ENCODE measurements around the gene USP1. TPM values are rescaled to one million over a fixed set of nuclear protein-coding genes. Genes with fewer than 3 reads are reported as not detected.

USP1 gene
- polyA plus RNA-seq, 1 donor (not counting 4 experiments of a cell fraction or from before 2014, with no cell fraction given), result 12.0 TPM

- H3K27ac ChIP-seq (ENCODE audit: control insufficient read depth, insufficient read depth, low read length), result no peak overlapping the region
- H2AFZ ChIP-seq (ENCODE audit: control insufficient read depth, low read length), result no peak overlapping the region
- peak overlapping the region; percentile 17 for H3K4me2 ChIP-seq (ENCODE audit: control insufficient read depth, extremely low read depth, insufficient read depth, low read depth, low read length)
- H3K79me2 ChIP-seq (ENCODE audit: control insufficient read depth, insufficient read depth, low read length), result peaks cover 54% of the 10 kb centered on the region
- H4K20me1 ChIP-seq (ENCODE audit: control insufficient read depth, extremely low read depth, insufficient read depth, low read length), result peaks cover 2% of the 10 kb centered on the region
- peaks cover 1 to 16% of the 10 kb centered on the region in 2 experiments for H3K36me3 ChIP-seq (ENCODE audit: control insufficient read depth in 2 of 2, extremely low read depth in 1 of 2, insufficient read depth in 2 of 2, low read length in 2 of 2)
- FAIRE-seq (no peak), DNase-seq (ENCODE audit: low read depth, low spot score) (no peak)
- no peaks in the 10 kb centered on the region for H3K9me1 ChIP-seq (ENCODE audit: control insufficient read depth, extremely low read depth, insufficient read depth, low read length)
- no peaks in the 10 kb centered on the region for H3K9me3 ChIP-seq (ENCODE audit: control insufficient read depth, low read depth, low read length)
- TF ChIP-seq, protein P1, sequence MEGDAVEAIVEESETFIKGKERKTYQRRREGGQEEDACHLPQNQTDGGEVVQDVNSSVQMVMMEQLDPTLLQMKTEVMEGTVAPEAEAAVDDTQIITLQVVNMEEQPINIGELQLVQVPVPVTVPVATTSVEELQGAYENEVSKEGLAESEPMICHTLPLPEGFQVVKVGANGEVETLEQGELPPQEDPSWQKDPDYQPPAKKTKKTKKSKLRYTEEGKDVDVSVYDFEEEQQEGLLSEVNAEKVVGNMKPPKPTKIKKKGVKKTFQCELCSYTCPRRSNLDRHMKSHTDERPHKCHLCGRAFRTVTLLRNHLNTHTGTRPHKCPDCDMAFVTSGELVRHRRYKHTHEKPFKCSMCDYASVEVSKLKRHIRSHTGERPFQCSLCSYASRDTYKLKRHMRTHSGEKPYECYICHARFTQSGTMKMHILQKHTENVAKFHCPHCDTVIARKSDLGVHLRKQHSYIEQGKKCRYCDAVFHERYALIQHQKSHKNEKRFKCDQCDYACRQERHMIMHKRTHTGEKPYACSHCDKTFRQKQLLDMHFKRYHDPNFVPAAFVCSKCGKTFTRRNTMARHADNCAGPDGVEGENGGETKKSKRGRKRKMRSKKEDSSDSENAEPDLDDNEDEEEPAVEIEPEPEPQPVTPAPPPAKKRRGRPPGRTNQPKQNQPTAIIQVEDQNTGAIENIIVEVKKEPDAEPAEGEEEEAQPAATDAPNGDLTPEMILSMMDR (optimal IDR thresholded peaks at IDR 0.05 in 1 of 3, IDR thresholded peaks at IDR 0.05 in 1 of 3, conservative IDR thresholded peaks at IDR 0.05 in 1 of 3; ENCODE audit: extremely low read depth in 1 of 3, insufficient read depth in 2 of 3, low read length in 3 of 3), result no peak
- no peak for TF ChIP-seq EZH2 (IDR thresholded peaks at IDR 0.05; ENCODE audit: low read length)
- H3K27me3 ChIP-seq (ENCODE audit: control insufficient read depth, extremely low read depth, insufficient read depth, low read length), result no peaks in the 10 kb centered on the region
- dilution Hi-C loops (cut with MboI; ENCODE audit: extremely low pct_ligation_motif_present, low sequenced_read_pairs), result no loop called here
- H3K4me3 ChIP-seq (ENCODE audit: control insufficient read depth in 2 of 3, extremely low read depth in 1 of 3, insufficient read depth in 2 of 3, low read depth in 1 of 3, low read length in 3 of 3), result peak overlapping the region in 1 of 3 experiments; percentile 9
- no peak overlapping the region for H3K9ac ChIP-seq (ENCODE audit: control insufficient read depth, extremely low read depth, insufficient read depth, low read length)
- peaks cover 13% of the 10 kb centered on the region for H3K4me1 ChIP-seq (ENCODE audit: control insufficient read depth, extremely low read depth, insufficient read depth, low read length)
These were observed 3.0 kb downstream of the USP1 start for GRCh38 chr1:62439652-62440371.

- DNase-seq (ENCODE audit: low read depth, low spot score), result no peak
- H3K4me2 ChIP-seq (ENCODE audit: control insufficient read depth, extremely low read depth, insufficient read depth, low read depth, low read length), result no peak overlapping the region
- dilution Hi-C loops (cut with MboI; ENCODE audit: extremely low pct_ligation_motif_present, low sequenced_read_pairs), result no loop called here
- no peaks in the 10 kb centered on the region for H4K20me1 ChIP-seq (ENCODE audit: control insufficient read depth, extremely low read depth, insufficient read depth, low read length)
- H3K36me3 ChIP-seq (ENCODE audit: control insufficient read depth in 2 of 2, extremely low read depth in 1 of 2, insufficient read depth in 2 of 2, low read length in 2 of 2), result peaks cover 3 to 24% of the 10 kb centered on the region in 2 experiments
- no peak overlapping the region for H2AFZ ChIP-seq (ENCODE audit: control insufficient read depth, low read length)
- H3K4me3 ChIP-seq (ENCODE audit: control insufficient read depth in 2 of 3, extremely low read depth in 1 of 3, insufficient read depth in 2 of 3, low read depth in 1 of 3, low read length in 3 of 3), result no peak overlapping the region
- TF ChIP-seq EZH2 (IDR thresholded peaks at IDR 0.05; ENCODE audit: low read length), result no peak
- TF ChIP-seq, protein P1 (optimal IDR thresholded peaks at IDR 0.05 in 1 of 3, IDR thresholded peaks at IDR 0.05 in 1 of 3, conservative IDR thresholded peaks at IDR 0.05 in 1 of 3; ENCODE audit: extremely low read depth in 1 of 3, insufficient read depth in 2 of 3, low read length in 3 of 3), result no peak
- no peak overlapping the region for H3K9ac ChIP-seq (ENCODE audit: control insufficient read depth, extremely low read depth, insufficient read depth, low read length)
- no peak for FAIRE-seq
- H3K9me1 ChIP-seq (ENCODE audit: control insufficient read depth, extremely low read depth, insufficient read depth, low read length), result no peaks in the 10 kb centered on the region
- H3K27me3 ChIP-seq (ENCODE audit: control insufficient read depth, extremely low read depth, insufficient read depth, low read length), result no peaks in the 10 kb centered on the region
- peaks cover 29% of the 10 kb centered on the region for H3K79me2 ChIP-seq (ENCODE audit: control insufficient read depth, insufficient read depth, low read length)
- H3K27ac ChIP-seq (ENCODE audit: control insufficient read depth, insufficient read depth, low read length), result no peak overlapping the region
- no peaks in the 10 kb centered on the region for H3K4me1 ChIP-seq (ENCODE audit: control insufficient read depth, extremely low read depth, insufficient read depth, low read length)
- H3K9me3 ChIP-seq (ENCODE audit: control insufficient read depth, low read depth, low read length), result no peaks in the 10 kb centered on the region
These were observed 7.9 kb downstream of the USP1 start for GRCh38 chr1:62444701-62445100.
